DOHH2 (cell line): Measurements from ENCODE around the gene GNB3.
"Not testable (repeated sequence)": the region's sequence is repeated elsewhere in the genome, so short reads cannot be mapped to it uniquely, and the experiment has no call there.

ENCODE experiments used
- H3F3A ChIP-seq: fragments of 200-600 bp; sonication (generic), shearing (Covaris generic); 2 replicates; pipeline ENCODE4 v1.6.0; 2016; ENCODE audit warnings: antibody characterized with exemption, mild to moderate bottlenecking; ENCODE audit not compliant: control insufficient read depth, insufficient read depth
- H3K27ac ChIP-seq: fragments of 200-600 bp; sonication (generic); 2 replicates; pipeline ENCODE4 v1.5.1; 2014; ENCODE audit warnings: low read depth, mild to moderate bottlenecking, low read length, moderate library complexity
- H3K27me3 ChIP-seq: fragments of 200-600 bp; sonication (generic); 2 replicates; pipeline ENCODE4 v1.6.1; 2014; ENCODE audit warnings: mild to moderate bottlenecking, low read length, mixed read lengths; ENCODE audit not compliant: control insufficient read depth
- H3K36me3 ChIP-seq: fragments of 200-600 bp; sonication (generic); 2 replicates; pipeline ENCODE4 v1.6.1; 2014; ENCODE audit warnings: mild to moderate bottlenecking, low read length, moderate library complexity, mixed read lengths; ENCODE audit not compliant: control insufficient read depth
- H3K4me1 ChIP-seq: fragments of 200-600 bp; sonication (generic); 2 replicates; pipeline ENCODE4 v1.6.1; 2014; ENCODE audit warnings: mild to moderate bottlenecking, low read length, mixed read lengths; ENCODE audit not compliant: control insufficient read depth
- H3K4me2 ChIP-seq: fragments of 200-600 bp; sonication (generic); 2 replicates; pipeline ENCODE4 v1.6.0; 2014; ENCODE audit warnings: mild to moderate bottlenecking, low read length, moderate library complexity
- H3K4me3 ChIP-seq: fragments of 200-600 bp; sonication (generic); 2 replicates; pipeline ENCODE4 v1.5.1; 2014; ENCODE audit warnings: mild to moderate bottlenecking, low read length, mixed read lengths
- H3K79me2 ChIP-seq: fragments of 200-600 bp; sonication (generic); 2 replicates; pipeline ENCODE4 v1.6.1; 2014; ENCODE audit warnings: mild to moderate bottlenecking, low read length, mixed read lengths; ENCODE audit not compliant: control insufficient read depth
- H3K9me2 ChIP-seq: fragments of 200-600 bp; sonication (generic); replicated peaks from 2 replicates; pipeline ENCODE4 v1.6.1; 2014; ENCODE audit warnings: mild to moderate bottlenecking, low read length, mixed read lengths; ENCODE audit not compliant: control insufficient read depth
- H3K9me3 ChIP-seq: fragments of 200-600 bp; sonication (generic); 2 replicates; pipeline ENCODE4 v1.6.1; 2014; ENCODE audit warnings: antibody characterized with exemption, low read length, mixed read lengths; ENCODE audit not compliant: control insufficient read depth, insufficient read depth
- H4K20me1 ChIP-seq: fragments of 200-600 bp; sonication (generic); 2 replicates; pipeline ENCODE4 v1.6.0; 2014; ENCODE audit warnings: low read depth, mild to moderate bottlenecking, antibody characterized with exemption, low read length, moderate library complexity; ENCODE audit not compliant: control insufficient read depth, insufficient read depth
- EZH2phosphoT487 ChIP-seq: fragments of 200-600 bp; sonication (generic); IDR thresholded peaks from 2 replicates; pipeline ENCODE4 v1.6.1; 2017; ENCODE audit warnings: borderline replicate concordance, mild to moderate bottlenecking, antibody characterized with exemption, low read length, moderate library complexity, mixed read lengths
- TF ChIP-seq, protein P1 (sequence below): fragments of 200-600 bp; sonication (generic); IDR thresholded peaks from one replicate; pipeline ENCODE4 v1.5.1; 2014; ENCODE audit warnings: antibody characterized with exemption, mild to moderate bottlenecking, low read depth, low read length; ENCODE audit not compliant: poor library complexity, severe bottlenecking

GNB3 gene

DNA sequence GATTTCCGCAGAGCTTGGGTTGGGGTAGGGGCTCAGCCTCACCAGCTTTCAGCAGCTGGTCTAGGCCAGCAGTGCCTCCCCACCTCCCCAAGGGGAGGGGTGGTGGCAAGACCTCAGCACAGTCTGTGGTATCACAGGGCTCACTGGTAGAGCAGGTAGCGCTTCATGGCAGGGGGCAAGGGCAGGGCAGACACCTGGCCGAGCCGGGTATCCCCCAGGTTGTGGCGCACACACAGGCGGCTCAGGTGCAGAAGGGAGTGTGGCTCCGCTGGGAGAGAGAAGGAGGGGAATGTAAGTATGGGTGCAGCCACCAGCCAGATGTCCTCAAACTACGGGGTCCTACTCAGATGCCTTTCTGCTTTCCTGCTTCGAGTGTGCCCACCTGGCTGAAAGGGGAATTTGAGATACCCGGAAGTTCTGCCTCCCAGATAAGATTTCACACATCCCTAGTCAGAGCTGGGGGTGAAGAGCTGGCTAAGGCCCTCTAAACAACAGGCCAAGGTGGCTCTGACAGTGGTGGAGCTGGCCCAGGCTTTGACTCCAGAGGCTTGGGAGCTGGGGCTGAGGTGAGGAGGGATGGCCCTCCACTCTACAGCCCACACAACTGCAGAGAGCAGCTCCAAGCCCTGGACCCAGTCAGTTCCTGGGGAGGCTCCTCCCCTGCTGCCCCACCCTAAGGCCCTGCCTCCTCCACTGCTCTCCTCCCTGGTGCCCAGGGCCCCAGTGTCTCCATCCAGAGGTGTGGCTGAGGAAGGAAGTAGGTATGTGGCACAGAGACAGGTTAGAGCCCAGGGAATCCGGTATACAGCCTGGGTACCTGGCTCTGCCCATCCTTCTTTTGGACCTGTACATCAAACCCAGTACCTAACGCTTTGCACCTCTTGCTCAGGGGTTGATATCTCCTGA, 30.6 kb downstream of the GNB3 start:
- Histone ChIP-seq H3K79me2 (peaks cover 40% of the 10 kb centered on the region), H3K4me1 (peaks cover 55% of the 10 kb centered on the region), H3K4me3 (peak overlapping the region; percentile 78), H3K27ac (peak overlapping the region; percentile 42), H3K27me3 (no peaks in the 10 kb centered on the region; the same call in 1 of the 2 replicates), H3K9me3 (no peaks in the 10 kb centered on the region), H4K20me1 (peaks cover 24% of the 10 kb centered on the region), H3K4me2 (peak overlapping the region; percentile 88), H3F3A (peaks cover 34% of the 10 kb centered on the region), H3K9me2 (no peaks in the 10 kb centered on the region), H3K36me3 (peaks cover 69% of the 10 kb centered on the region)
- TF ChIP-seq, protein P1, sequence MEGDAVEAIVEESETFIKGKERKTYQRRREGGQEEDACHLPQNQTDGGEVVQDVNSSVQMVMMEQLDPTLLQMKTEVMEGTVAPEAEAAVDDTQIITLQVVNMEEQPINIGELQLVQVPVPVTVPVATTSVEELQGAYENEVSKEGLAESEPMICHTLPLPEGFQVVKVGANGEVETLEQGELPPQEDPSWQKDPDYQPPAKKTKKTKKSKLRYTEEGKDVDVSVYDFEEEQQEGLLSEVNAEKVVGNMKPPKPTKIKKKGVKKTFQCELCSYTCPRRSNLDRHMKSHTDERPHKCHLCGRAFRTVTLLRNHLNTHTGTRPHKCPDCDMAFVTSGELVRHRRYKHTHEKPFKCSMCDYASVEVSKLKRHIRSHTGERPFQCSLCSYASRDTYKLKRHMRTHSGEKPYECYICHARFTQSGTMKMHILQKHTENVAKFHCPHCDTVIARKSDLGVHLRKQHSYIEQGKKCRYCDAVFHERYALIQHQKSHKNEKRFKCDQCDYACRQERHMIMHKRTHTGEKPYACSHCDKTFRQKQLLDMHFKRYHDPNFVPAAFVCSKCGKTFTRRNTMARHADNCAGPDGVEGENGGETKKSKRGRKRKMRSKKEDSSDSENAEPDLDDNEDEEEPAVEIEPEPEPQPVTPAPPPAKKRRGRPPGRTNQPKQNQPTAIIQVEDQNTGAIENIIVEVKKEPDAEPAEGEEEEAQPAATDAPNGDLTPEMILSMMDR: no peak
- no peak for TF ChIP-seq EZH2phosphoT487

GRCh38 chr12:6872073-6873048, 31.6 kb downstream of the GNB3 start:
- Histone ChIP-seq H3K4me2 (peak overlapping the region; percentile 88), H3K4me1 (peaks cover 46% of the 10 kb centered on the region), H3K27me3 (no peaks in the 10 kb centered on the region; the same call in 1 of the 2 replicates), H3K9me3 (no peaks in the 10 kb centered on the region), H3K36me3 (peaks cover 66% of the 10 kb centered on the region), H3K79me2 (peaks cover 34% of the 10 kb centered on the region), H3K9me2 (no peaks in the 10 kb centered on the region), H4K20me1 (peaks cover 24% of the 10 kb centered on the region), H3F3A (peaks cover 34% of the 10 kb centered on the region), H3K27ac (peak overlapping the region; percentile 61), H3K4me3 (peak overlapping the region; percentile 78)
- TF ChIP-seq, protein P1: peak; percentile 92
- no peak for TF ChIP-seq EZH2phosphoT487

DNA sequence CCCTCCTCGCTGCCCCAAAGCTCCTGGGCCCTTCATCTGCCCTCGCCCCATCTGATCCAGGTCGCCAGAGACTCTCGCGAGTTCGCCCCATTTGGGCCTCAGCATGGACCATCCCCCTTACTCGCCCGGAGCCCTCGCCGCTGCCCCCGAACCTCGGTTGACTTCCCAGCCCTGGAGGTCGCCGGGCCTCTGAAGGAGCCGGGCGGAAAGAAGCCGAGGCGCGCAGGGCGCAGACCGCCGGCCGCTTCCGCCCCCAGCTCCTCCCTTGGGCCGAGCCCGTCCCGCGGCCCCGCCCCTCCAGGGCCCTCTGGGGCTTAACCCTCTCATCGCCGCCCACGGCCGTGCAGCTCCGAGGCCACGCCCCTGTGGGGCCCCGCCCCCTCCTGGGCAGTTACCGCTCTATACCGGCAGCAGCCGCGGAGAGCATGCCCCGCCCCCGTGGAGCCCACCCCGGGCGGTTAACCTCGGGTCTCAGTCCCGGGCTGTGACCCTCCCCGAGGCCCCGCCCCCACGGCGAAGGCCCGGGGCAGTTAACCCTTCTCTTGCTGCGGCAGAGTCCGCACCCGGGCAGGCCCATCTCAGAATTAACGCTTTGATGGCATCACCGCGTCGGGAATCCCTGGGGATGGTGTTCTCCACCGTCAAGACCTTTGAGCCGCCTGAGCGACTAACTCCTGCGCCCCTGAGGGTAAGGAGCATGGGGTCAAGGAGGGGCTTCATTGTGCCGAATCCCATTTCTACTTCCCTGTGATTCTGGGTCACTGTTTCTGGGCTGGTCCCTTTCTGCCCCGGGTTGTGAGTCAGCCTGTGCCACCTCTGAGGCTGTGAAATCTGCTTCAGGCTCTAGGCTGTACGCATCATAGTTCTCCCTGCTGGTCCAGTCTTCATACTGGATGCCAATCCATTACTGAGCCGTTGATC, 32.6 kb downstream of the GNB3 start, which contains the start of gene SPSB2:
SPSB2 (minus strand) TSS at position 210 of the 921 bp plus-strand sequence. CDS start 402 bp downstream, outside the sequence.
- Histone ChIP-seq H3F3A (peaks cover 32% of the 10 kb centered on the region), H3K9me3 (no peaks in the 10 kb centered on the region), H3K9me2 (no peaks in the 10 kb centered on the region), H3K79me2 (peaks cover 24% of the 10 kb centered on the region), H3K4me3 (peak within 1 kb of the TSS; percentile 78), H3K27me3 (no peaks in the 10 kb centered on the region; the same call in 1 of the 2 replicates), H4K20me1 (peaks cover 20% of the 10 kb centered on the region), H3K4me2 (peak within 1 kb of the TSS; percentile 88), H3K36me3 (peaks cover 58% of the 10 kb centered on the region), H3K4me1 (peaks cover 46% of the 10 kb centered on the region), H3K27ac (peak within 1 kb of the TSS; percentile 61)
- TF ChIP-seq EZH2phosphoT487: no peak
- TF ChIP-seq, protein P1: no peak

DNA sequence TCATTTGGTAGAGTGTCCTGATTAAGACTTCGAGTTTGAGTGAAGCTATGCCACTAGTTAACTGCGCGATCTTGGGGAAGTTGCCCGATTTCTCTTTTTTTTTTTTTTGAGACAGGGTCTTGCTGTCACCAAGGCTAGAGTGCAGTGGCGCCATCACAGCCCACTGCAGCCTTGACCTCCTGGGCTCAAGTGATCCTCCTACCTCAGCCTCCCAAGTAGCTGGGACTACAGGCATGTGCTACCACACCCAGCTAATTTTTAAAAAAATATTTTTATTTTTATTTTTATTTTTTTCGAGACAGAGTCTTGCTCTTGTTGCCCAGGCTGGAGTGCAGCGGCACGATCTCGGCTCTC, 33.3 kb downstream of the GNB3 start:
- peaks cover 14% of the 10 kb centered on the region for H4K20me1 ChIP-seq
- H3K27ac ChIP-seq, H3K9me3 ChIP-seq, H3K27me3 ChIP-seq, H3K9me2 ChIP-seq: not testable (repeated sequence)
- peaks cover 28% of the 10 kb centered on the region for H3F3A ChIP-seq
- H3K4me1 ChIP-seq: peaks cover 42% of the 10 kb centered on the region
- peak overlapping the region; percentile 88 for H3K4me2 ChIP-seq
- H3K36me3 ChIP-seq: peaks cover 51% of the 10 kb centered on the region
- H3K79me2 ChIP-seq: peaks cover 17% of the 10 kb centered on the region
- H3K4me3 ChIP-seq: peak overlapping the region; percentile 78
